WTC11 (cell line): Measurements from ENCODE around the gene PDE6H. TPM values are rescaled to one million over a fixed set of nuclear protein-coding genes. Genes with fewer than 3 reads are reported as not detected.

Source experiments
- ATAC-seq: fragments of 200-7000 bp; cut with Tn5 transposase; 2 replicates; pipeline ENCODE4 v1.10.0; 2021; ENCODE audit warnings: mild to moderate bottlenecking, moderate library complexity
- CTCF ChIA-PET: fragments of 300-600 bp; sonication (Branson Sonifier 250); formaldehyde crosslinking; loops from one replicate; lab custom pipeline; 2021; ENCODE audit warnings: antibody characterized with exemption; lab: Charles Lee
- POLR2A ChIA-PET: fragments of 350-600 bp; sonication (Branson Sonifier 250); formaldehyde crosslinking; loops from one replicate; lab custom pipeline; 2021; ENCODE audit warnings: antibody characterized with exemption; lab: Charles Lee
- DNase-seq: peaks from one replicate; pipeline ENCODE4 v3.0.0; 2021; ENCODE audit warnings: low spot score
- H3K27ac Mint-ChIP-seq: 2 replicates; pipeline ENCODE4 v1.8.0; 2021; ENCODE audit warnings: mixed read lengths
- H3K27me3 Mint-ChIP-seq: 2 replicates; pipeline ENCODE4 v1.8.0; 2021; ENCODE audit warnings: low read depth, mild to moderate bottlenecking, moderate library complexity, mixed read lengths
- H3K36me3 Mint-ChIP-seq: 2 replicates; pipeline ENCODE4 v1.8.0; 2021; ENCODE audit warnings: mixed read lengths
- H3K4me1 Mint-ChIP-seq: 2 replicates; pipeline ENCODE4 v1.8.0; 2022; ENCODE audit warnings: mixed read lengths
- H3K4me3 Mint-ChIP-seq: 2 replicates; pipeline ENCODE4 v1.8.0; 2021; ENCODE audit warnings: mild to moderate bottlenecking, moderate library complexity, mixed read lengths
- H3K9me3 Mint-ChIP-seq: 2 replicates; pipeline ENCODE4 v1.8.0; 2021; ENCODE audit warnings: mixed read lengths
- CBFB ChIP-seq: sonication (generic); formaldehyde crosslinking; IDR thresholded peaks from 2 replicates; pipeline ENCODE4 v1.8.1; 2022; ENCODE audit warnings: mild to moderate bottlenecking, low read depth, missing genetic modification reagents
- E2F1 ChIP-seq: sonication (generic); formaldehyde crosslinking; IDR thresholded peaks from 2 replicates; pipeline ENCODE4 v1.8.0; 2022; ENCODE audit warnings: mild to moderate bottlenecking, missing genetic modification reagents
- ELF4 ChIP-seq: sonication (generic); formaldehyde crosslinking; IDR thresholded peaks from 2 replicates; pipeline ENCODE4 v1.8.1; 2022; ENCODE audit warnings: low read depth, mild to moderate bottlenecking, moderate library complexity, missing genetic modification reagents
- ESRRA ChIP-seq: sonication (generic); formaldehyde crosslinking; IDR thresholded peaks from 2 replicates; pipeline ENCODE4 v1.8.1; 2022; ENCODE audit warnings: mild to moderate bottlenecking, missing genetic modification reagents, borderline replicate concordance
- PRDM15 ChIP-seq: sonication (generic); formaldehyde crosslinking; IDR thresholded peaks from 2 replicates; pipeline ENCODE4 v1.8.0; 2022; ENCODE audit warnings: missing genetic modification reagents
- TEAD4 ChIP-seq: sonication (generic); formaldehyde crosslinking; IDR thresholded peaks from 2 replicates; pipeline ENCODE4 v1.8.0; 2022; ENCODE audit warnings: mild to moderate bottlenecking, missing genetic modification reagents
- ZBTB21 ChIP-seq: sonication (generic); formaldehyde crosslinking; IDR thresholded peaks from 2 replicates; pipeline ENCODE4 v1.8.1; 2023; ENCODE audit warnings: mild to moderate bottlenecking, missing genetic modification reagents, borderline replicate concordance
- ZNF263 ChIP-seq: sonication (generic); formaldehyde crosslinking; IDR thresholded peaks from 2 replicates; pipeline ENCODE4 v1.8.1; 2022; ENCODE audit warnings: low read depth, mild to moderate bottlenecking, moderate library complexity, missing genetic modification reagents
- ZNF396 ChIP-seq: fragments of 250-450 bp; sonication (Bioruptor Pico); IDR thresholded peaks from 2 replicates; pipeline ENCODE4 v1.8.0; 2021; ENCODE audit warnings: mild to moderate bottlenecking, moderate library complexity, borderline replicate concordance
- ZNF423 ChIP-seq: fragments of 250-450 bp; sonication (Bioruptor Pico); IDR thresholded peaks from 2 replicates; pipeline ENCODE4 v2.1.2; 2022; ENCODE audit warnings: mild to moderate bottlenecking, moderate library complexity
- total RNA-seq: library from RNA; stranded (reverse); gene quantifications from 3 replicates; pipeline ENCODE4 v1.2.3, GENCODE V29; 2021
- TF ChIP-seq, protein P1 (sequence below): fragments of 250-450 bp; sonication (Bioruptor Pico); IDR thresholded peaks from 2 replicates; pipeline ENCODE4 v2.1.2; 2022; ENCODE audit warnings: mild to moderate bottlenecking, moderate library complexity
- TF ChIP-seq, protein P2 (sequence below): sonication (generic); formaldehyde crosslinking; IDR thresholded peaks from 2 replicates; pipeline ENCODE4 v1.8.0; 2023; ENCODE audit warnings: mild to moderate bottlenecking, missing genetic modification reagents
- TF ChIP-seq, protein P3 (sequence below): sonication (generic); formaldehyde crosslinking; IDR thresholded peaks from 2 replicates; pipeline ENCODE4 v1.8.1; 2022; ENCODE audit warnings: low read depth, mild to moderate bottlenecking, moderate library complexity, missing genetic modification reagents, borderline replicate concordance
- TF ChIP-seq, protein P4 (sequence below): sonication (generic); formaldehyde crosslinking; IDR thresholded peaks from 2 replicates; pipeline ENCODE4 v1.8.1; 2022; ENCODE audit warnings: mild to moderate bottlenecking, moderate library complexity, missing genetic modification reagents
- TF ChIP-seq, protein P5 (sequence below): fragments of 250-450 bp; sonication (Bioruptor Pico); IDR thresholded peaks from 2 replicates; pipeline ENCODE4 v1.9.0; 2021; ENCODE audit warnings: moderate library complexity, mild to moderate bottlenecking, inconsistent platforms, borderline replicate concordance

PDE6H gene
- total RNA-seq, 1 experiment from 2014 or later: not detected

DNA sequence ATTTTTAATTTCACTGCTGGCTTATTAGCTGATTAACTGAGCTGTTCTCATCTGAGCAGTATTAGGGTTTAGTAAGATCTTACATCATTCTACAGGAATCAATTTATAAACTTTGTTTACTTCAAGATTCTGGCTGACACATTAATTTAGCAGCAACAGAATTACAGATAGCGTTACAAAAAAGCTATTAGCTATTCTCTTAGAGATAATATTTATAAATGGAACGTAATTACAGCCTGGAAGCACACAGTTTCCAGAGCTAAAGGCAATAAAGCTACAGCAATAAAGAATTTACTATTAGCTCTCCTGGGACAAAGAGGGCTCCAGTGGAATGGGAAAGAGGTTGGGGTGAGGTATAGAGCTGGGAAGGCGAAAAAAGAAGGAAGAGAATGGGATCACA is 34.7 kb downstream of the PDE6H start:
- Mint-ChIP-seq H3K9me3 (no peaks in the 10 kb centered on the region), H3K4me3 (no peak overlapping the region)

GRCh38 chr12:15011162-15011561 is 38.3 kb downstream of the PDE6H start:
- Mint-ChIP-seq H3K27me3 (no peaks in the 10 kb centered on the region), H3K36me3 (no peaks in the 10 kb centered on the region), H3K4me3 (no peak overlapping the region), H3K27ac (no peak overlapping the region)
- POLR2A ChIA-PET: no interaction called here
- DNase-seq: no peak
- TF ChIP-seq, protein P1, sequence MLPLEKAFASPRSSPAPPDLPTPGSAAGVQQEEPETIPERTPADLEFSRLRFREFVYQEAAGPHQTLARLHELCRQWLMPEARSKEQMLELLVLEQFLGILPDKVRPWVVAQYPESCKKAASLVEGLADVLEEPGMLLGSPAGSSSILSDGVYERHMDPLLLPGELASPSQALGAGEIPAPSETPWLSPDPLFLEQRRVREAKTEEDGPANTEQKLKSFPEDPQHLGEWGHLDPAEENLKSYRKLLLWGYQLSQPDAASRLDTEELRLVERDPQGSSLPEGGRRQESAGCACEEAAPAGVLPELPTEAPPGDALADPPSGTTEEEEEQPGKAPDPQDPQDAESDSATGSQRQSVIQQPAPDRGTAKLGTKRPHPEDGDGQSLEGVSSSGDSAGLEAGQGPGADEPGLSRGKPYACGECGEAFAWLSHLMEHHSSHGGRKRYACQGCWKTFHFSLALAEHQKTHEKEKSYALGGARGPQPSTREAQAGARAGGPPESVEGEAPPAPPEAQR (CRISPR knock-in tag): no peak
- no peak for TF ChIP-seq PRDM15 (CRISPR knock-in tag)
- TF ChIP-seq, all 79 proteins: peak for 0
- CTCF ChIA-PET: interaction anchor here (0.6 to 3.6 kb wide), 5 partner anchors 9 to 210 kb away, joined by 3 to 14 read pairs (median 3); partner anchors contain the start of gene RERG
- peak; percentile 98 for ATAC-seq
- Mint-ChIP-seq H3K9me3 (no peaks in the 10 kb centered on the region), H3K4me1 (no peaks in the 10 kb centered on the region)

More for the DNA sequence above, 34.7 kb downstream of the PDE6H start:
- Mint-ChIP-seq H3K27ac (no peak overlapping the region), H3K4me1 (no peaks in the 10 kb centered on the region), H3K36me3 (no peaks in the 10 kb centered on the region), H3K27me3 (no peaks in the 10 kb centered on the region)
- TF ChIP-seq TEAD4 (CRISPR knock-in tag): no peak
- TF ChIP-seq, protein P2, sequence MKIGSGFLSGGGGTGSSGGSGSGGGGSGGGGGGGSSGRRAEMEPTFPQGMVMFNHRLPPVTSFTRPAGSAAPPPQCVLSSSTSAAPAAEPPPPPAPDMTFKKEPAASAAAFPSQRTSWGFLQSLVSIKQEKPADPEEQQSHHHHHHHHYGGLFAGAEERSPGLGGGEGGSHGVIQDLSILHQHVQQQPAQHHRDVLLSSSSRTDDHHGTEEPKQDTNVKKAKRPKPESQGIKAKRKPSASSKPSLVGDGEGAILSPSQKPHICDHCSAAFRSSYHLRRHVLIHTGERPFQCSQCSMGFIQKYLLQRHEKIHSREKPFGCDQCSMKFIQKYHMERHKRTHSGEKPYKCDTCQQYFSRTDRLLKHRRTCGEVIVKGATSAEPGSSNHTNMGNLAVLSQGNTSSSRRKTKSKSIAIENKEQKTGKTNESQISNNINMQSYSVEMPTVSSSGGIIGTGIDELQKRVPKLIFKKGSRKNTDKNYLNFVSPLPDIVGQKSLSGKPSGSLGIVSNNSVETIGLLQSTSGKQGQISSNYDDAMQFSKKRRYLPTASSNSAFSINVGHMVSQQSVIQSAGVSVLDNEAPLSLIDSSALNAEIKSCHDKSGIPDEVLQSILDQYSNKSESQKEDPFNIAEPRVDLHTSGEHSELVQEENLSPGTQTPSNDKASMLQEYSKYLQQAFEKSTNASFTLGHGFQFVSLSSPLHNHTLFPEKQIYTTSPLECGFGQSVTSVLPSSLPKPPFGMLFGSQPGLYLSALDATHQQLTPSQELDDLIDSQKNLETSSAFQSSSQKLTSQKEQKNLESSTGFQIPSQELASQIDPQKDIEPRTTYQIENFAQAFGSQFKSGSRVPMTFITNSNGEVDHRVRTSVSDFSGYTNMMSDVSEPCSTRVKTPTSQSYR (CRISPR knock-in tag): no peak
- TF ChIP-seq, protein P3, sequence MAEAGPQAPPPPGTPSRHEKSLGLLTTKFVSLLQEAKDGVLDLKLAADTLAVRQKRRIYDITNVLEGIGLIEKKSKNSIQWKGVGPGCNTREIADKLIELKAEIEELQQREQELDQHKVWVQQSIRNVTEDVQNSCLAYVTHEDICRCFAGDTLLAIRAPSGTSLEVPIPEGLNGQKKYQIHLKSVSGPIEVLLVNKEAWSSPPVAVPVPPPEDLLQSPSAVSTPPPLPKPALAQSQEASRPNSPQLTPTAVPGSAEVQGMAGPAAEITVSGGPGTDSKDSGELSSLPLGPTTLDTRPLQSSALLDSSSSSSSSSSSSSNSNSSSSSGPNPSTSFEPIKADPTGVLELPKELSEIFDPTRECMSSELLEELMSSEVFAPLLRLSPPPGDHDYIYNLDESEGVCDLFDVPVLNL: no peak
- TF ChIP-seq, protein P4, sequence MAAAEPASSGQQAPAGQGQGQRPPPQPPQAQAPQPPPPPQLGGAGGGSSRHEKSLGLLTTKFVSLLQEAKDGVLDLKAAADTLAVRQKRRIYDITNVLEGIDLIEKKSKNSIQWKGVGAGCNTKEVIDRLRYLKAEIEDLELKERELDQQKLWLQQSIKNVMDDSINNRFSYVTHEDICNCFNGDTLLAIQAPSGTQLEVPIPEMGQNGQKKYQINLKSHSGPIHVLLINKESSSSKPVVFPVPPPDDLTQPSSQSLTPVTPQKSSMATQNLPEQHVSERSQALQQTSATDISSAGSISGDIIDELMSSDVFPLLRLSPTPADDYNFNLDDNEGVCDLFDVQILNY (CRISPR knock-in tag): no peak
- TF ChIP-seq ELF4 (CRISPR knock-in tag): no peak
- no peak for TF ChIP-seq ZNF396
- no peak for TF ChIP-seq ESRRA (CRISPR knock-in tag)
- TF ChIP-seq ZNF423 (CRISPR knock-in tag): no peak
- TF ChIP-seq ZNF263 (CRISPR knock-in tag): no peak
- no peak for TF ChIP-seq E2F1 (CRISPR knock-in tag)
- TF ChIP-seq ZBTB21: no peak
- no peak for TF ChIP-seq CBFB
- TF ChIP-seq, protein P5, sequence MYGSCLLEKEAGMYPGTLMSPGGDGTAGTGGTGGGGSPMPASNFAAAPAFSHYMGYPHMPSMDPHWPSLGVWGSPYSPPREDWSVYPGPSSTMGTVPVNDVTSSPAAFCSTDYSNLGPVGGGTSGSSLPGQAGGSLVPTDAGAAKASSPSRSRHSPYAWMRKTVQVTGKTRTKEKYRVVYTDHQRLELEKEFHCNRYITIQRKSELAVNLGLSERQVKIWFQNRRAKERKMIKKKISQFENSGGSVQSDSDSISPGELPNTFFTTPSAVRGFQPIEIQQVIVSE (CRISPR knock-in tag): no peak
- ATAC-seq (no peak), DNase-seq (no peak)
- POLR2A ChIA-PET: no interaction called here
- CTCF ChIA-PET: interaction anchor here (1.0 to 1.1 kb wide), 2 partner anchors 13 to 214 kb away, joined by 3 to 7 read pairs; partner anchors contain the start of gene RERG
